Measurements from ENCODE around the gene NRROS.
A peak's percentile ranks its signal among the peaks of the same experiment; 100 is the strongest.

The NRROS gene

DNA sequence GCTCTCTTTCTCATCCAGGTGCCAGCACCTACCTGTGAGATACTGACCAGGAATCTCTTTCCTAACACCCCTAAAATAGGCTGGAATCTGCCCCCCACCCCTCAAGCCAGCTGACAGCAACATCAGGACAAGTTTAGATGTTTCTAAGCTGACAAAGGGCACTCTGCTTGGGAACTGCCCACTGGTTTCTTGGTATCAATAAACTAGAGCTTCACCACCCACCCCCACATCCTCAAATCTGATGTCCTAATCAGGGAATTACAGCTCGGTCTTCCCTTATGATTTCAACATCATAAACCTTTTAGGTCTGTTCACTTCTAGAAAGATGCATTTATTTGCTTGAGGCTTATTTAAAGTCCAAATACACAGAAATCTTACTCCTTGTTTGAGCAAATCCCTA is 37.9 kb downstream of the NRROS start:
- Histone ChIP-seq H3K36me3 (ENCODE audit: low read depth) (no peaks in the 10 kb centered on the region), H3K27me3 (ENCODE audit: insufficient read depth, poor library complexity, severe bottlenecking) (no peaks in the 10 kb centered on the region), H3K4me1 (ENCODE audit: insufficient read depth, poor library complexity, severe bottlenecking) (no peaks in the 10 kb centered on the region), H3K4me3 (ENCODE audit: severe bottlenecking) (no peak overlapping the region), H3K27ac (ENCODE audit: poor library complexity, severe bottlenecking) (no peak overlapping the region), H3K9me3 (ENCODE audit: severe bottlenecking) (no peaks in the 10 kb centered on the region)
- TF ChIP-seq CTCF (IDR thresholded peaks at IDR 0.05; ENCODE audit: poor library complexity, severe bottlenecking) = no peak
- DNase-seq (ENCODE audit: low spot score) (no peak), ATAC-seq (ENCODE audit: low read depth) (no peak)

DNA sequence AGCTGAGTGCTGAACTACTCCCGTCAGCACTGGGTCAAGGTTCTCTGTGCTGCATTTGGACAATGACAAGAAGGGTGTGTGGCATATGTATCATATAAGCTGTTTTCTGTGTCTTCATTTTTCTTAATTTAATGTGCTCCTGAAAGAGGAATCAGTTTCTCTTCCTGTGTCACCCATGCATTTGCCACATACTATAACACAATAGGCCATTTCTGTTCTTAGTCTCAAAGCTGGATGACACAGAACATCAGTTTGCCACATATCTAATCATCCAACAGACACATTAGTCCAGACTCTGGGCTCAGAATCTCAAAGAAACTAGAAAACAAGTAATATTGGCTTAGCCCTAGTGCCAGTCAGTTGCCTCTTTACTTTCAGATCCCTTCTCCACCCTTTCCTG is 38.4 kb downstream of the NRROS start:
- Histone ChIP-seq H3K27ac (ENCODE audit: poor library complexity, severe bottlenecking) (no peak overlapping the region), H3K4me3 (ENCODE audit: severe bottlenecking) (no peak overlapping the region), H3K4me1 (ENCODE audit: insufficient read depth, poor library complexity, severe bottlenecking) (no peaks in the 10 kb centered on the region), H3K9me3 (ENCODE audit: severe bottlenecking) (no peaks in the 10 kb centered on the region), H3K36me3 (ENCODE audit: low read depth) (no peaks in the 10 kb centered on the region), H3K27me3 (ENCODE audit: insufficient read depth, poor library complexity, severe bottlenecking) (no peaks in the 10 kb centered on the region)
- DNase-seq (ENCODE audit: low spot score) (no peak), ATAC-seq (ENCODE audit: low read depth) (no peak)
- TF ChIP-seq CTCF (IDR thresholded peaks at IDR 0.05; ENCODE audit: poor library complexity, severe bottlenecking) = no peak

GRCh38 chr3:196684548-196685407 is 45.3 kb downstream of the NRROS start:
- Histone ChIP-seq H3K4me1 (ENCODE audit: insufficient read depth, poor library complexity, severe bottlenecking) (peaks cover 9% of the 10 kb centered on the region), H3K9me3 (ENCODE audit: severe bottlenecking) (no peaks in the 10 kb centered on the region), H3K4me3 (ENCODE audit: severe bottlenecking) (no peak overlapping the region), H3K27me3 (ENCODE audit: insufficient read depth, poor library complexity, severe bottlenecking) (no peaks in the 10 kb centered on the region), H3K36me3 (ENCODE audit: low read depth) (no peaks in the 10 kb centered on the region), H3K27ac (ENCODE audit: poor library complexity, severe bottlenecking) (no peak overlapping the region)
- peak; percentile 57; the same call in 2 of the 3 replicates for ATAC-seq (ENCODE audit: low read depth)
- TF ChIP-seq CTCF (IDR thresholded peaks at IDR 0.05; ENCODE audit: poor library complexity, severe bottlenecking) = peak; percentile 88
- DNase-seq (ENCODE audit: low spot score) = no peak

DNA sequence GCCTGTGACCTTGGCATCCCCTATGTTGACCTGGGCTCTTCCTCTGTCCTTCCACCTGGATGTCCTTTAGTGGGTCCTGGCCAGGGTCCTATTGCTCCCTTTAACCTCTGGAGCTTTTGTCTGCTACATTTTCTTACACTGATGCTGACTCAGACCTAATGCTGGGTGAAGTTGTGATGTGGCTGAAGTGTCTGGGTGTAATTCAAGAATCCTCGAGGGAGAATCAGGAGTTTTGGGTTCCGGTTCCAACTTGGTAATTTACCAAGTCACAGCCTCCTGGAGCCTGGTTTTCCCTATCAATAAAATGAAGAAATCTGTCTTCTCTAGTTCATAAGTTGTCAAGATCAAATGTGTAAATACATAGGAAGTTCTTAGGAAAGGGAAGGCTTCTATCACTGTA is 46.9 kb downstream of the NRROS start:
- H3K27ac ChIP-seq (ENCODE audit: poor library complexity, severe bottlenecking) = no peak overlapping the region
- ATAC-seq (ENCODE audit: low read depth) = no peak
- no peaks in the 10 kb centered on the region for H3K9me3 ChIP-seq (ENCODE audit: severe bottlenecking)
- TF ChIP-seq CTCF (IDR thresholded peaks at IDR 0.05; ENCODE audit: poor library complexity, severe bottlenecking) = no peak
- H3K27me3 ChIP-seq (ENCODE audit: insufficient read depth, poor library complexity, severe bottlenecking) = no peaks in the 10 kb centered on the region
- H3K4me3 ChIP-seq (ENCODE audit: severe bottlenecking) = no peak overlapping the region
- H3K36me3 ChIP-seq (ENCODE audit: low read depth) = no peaks in the 10 kb centered on the region
- no peak for DNase-seq (ENCODE audit: low spot score)
- H3K4me1 ChIP-seq (ENCODE audit: insufficient read depth, poor library complexity, severe bottlenecking) = peaks cover 9% of the 10 kb centered on the region

DNA sequence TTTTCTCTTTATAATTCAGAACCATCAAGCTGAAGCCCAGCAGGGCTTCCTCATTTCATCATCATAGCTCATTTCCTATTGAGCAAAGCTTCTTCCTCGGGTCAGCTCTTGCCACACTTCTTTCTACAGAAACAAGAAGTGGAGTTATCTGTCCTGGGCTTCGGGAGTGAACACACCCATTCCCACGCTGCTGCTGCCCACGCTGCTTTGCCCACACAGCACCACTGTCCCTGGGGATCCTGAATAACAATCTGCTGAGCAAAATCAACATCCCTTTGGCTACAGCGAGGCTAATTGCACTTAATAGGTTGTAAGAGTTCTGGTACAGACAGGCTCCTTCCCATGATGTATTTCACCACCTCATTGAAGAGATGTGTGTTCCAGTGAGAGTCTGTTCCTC is 48.9 kb downstream of the NRROS start:
- TF ChIP-seq CTCF (IDR thresholded peaks at IDR 0.05; ENCODE audit: poor library complexity, severe bottlenecking) = no peak
- Histone ChIP-seq H3K4me3 (ENCODE audit: severe bottlenecking) (no peak overlapping the region), H3K27ac (ENCODE audit: poor library complexity, severe bottlenecking) (peak overlapping the region; percentile 2), H3K4me1 (ENCODE audit: insufficient read depth, poor library complexity, severe bottlenecking) (peaks cover 9% of the 10 kb centered on the region), H3K27me3 (ENCODE audit: insufficient read depth, poor library complexity, severe bottlenecking) (no peaks in the 10 kb centered on the region), H3K36me3 (ENCODE audit: low read depth) (no peaks in the 10 kb centered on the region), H3K9me3 (ENCODE audit: severe bottlenecking) (no peaks in the 10 kb centered on the region)
- ATAC-seq (ENCODE audit: low read depth) (peak; percentile 71), DNase-seq (ENCODE audit: low spot score) (no peak)
